Cardiac fibroblast (primary cell): Measurements from ENCODE around the gene CHST8.

Experiments used
- DNase-seq, 2 donors: peaks; one replicate each; pipeline versions ENCODE4 v3.0.0 to v3.0.0-alpha.2; 2010; ENCODE audit warnings: low read depth in 2 of 2
- H3K4me3 ChIP-seq, 2 donors: replicated peaks in 1 of 2; 1 replicate in 1 of 2; 2 replicates in 1 of 2; pipeline ENCODE4 v1.5.1; 2011; ENCODE audit warnings: low read depth in 2 of 2, low read length in 2 of 2, mild to moderate bottlenecking in 2 of 2, moderate library complexity in 1 of 2
- CTCF ChIP-seq: IDR thresholded peaks from one replicate; pipeline ENCODE4 v1.5.1; 2011; ENCODE audit warnings: low read depth, mild to moderate bottlenecking, low read length, inconsistent platforms

CHST8 gene

GRCh38 chr19:33622809-33623511, 1.2 kb downstream of the CHST8 start:
- TF ChIP-seq CTCF = no peak
- no peak overlapping the region for H3K4me3 ChIP-seq
- peak in 1 of 2 donors; percentile 7 for DNase-seq

DNA sequence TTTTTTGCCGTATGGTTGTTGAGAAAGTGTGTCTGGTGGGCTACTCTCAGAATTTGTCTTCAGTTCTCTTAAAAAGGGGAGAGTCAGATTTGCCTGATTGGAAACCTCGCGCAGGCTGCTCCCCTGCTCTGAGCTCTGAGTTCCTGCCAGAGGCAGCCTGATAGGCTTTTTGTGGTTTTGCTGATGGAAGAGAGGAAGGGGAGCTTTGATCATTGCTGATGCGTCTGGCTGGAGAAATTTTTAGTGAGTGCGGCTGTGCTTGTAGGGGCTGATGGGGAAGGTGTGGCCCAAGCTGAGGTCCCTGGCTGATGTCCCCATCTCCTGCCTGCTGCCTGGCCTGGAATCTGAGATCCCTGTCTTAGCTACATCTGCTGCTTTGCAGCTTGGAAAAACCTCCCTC, 2.8 kb downstream of the CHST8 start:
- TF ChIP-seq CTCF = no peak
- DNase-seq = no peak
- no peak overlapping the region for H3K4me3 ChIP-seq

DNA sequence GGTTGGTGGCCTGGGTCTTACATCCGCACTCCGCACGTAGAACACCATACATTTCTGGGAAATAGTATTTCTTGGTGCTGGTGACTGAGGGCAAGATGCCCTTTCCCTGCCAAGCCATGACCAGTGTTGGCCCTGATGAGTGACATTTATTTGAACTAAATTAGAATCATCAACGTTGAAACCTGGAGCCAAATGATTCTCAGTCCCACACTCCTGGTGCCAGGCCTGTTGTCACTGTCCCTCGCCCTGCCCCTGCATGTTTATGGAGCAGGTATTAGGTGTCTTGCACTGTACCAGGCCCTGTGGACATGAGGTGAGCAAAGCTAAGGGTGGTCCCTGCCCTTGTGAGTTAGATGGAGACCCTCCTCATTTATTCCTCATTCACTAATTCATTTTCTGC, 5.8 kb downstream of the CHST8 start:
- no peak for TF ChIP-seq CTCF
- no peak overlapping the region for H3K4me3 ChIP-seq
- DNase-seq = no peak

DNA sequence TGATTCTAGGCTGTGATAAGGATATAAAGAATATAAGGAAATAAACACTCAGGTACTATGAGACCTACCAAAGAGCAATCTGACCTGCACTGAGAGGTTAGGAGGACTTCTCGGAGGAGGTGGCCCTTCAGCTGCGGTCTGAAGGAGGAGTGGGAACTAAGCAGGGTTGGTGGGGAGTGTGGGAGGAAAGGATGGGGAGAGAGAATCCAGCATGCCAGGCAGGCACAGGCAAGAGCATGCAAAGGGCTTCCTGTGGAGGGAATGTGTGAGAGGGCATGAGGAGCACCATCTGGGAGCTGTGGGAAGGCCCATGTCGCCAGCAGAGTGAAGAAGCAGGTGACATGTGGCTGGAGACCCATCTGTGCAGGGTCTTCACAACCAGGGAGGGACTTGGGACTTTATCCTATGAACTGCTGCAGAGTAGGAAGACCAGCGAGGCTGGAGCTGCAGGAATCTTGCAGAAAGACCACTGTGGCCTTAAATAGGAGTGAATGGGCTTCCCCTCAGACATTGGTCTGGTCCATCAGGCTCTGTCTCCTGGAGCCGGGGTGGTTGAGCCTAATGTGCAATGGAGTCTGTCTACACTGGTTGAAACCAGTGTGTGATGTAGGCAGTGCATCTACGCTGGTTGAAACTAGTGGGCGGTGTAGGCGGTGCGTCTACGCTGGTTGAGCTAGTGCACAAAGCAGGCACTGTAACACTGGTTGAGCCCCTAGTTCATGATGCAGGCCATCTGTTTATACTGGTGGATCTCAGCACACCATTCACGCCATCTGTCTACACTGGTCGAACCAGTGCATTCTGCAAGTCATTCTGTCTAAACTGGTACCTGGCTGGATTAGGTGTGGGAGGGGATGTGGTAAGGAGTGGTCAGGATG, 6.4 kb downstream of the CHST8 start:
- TF ChIP-seq CTCF = no peak
- DNase-seq = no peak
- H3K4me3 ChIP-seq = no peak overlapping the region

DNA sequence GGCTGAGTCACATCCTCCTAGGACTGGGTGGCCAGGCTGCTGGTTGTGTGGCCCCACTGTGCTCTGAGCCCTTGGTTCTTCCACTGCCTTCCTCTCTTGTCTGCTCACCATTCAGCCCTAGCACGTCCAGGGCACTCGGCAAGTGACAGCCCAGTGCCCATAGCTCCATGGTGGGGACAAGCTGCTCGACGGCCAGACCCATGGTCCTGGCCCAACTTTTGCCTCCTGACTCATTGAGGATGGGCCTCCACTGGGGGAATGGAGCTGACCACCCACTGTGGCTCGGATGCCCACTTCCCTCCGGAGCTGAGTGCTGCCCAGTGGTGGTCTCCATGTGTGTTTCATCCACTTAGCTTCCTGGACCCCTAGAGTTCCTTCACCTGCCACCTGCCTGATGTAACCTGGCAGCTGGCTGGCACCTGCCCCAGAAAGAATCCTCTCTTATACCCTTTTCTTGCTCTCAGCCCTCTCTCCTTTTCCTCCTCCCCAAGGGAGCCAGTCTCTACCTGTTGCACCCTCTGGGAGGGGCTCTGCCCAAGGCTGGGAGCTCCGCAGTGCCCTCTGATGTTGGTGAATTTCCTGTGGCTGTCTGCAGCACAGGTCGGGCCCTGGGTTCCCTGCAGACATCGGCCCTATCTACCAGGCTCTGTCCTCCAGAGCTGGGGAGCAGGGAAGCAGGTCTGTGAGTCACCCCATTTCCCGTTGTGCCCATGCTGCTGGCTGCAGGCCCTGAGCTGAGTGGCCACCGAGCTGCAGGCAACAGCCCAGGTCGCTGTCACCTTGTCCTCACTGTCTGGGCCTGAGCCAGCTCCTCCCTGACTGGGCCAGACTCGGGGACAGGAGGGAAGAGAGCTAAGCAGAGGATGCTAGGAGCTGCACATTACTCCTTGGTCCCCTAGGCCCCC, 7.4 kb downstream of the CHST8 start:
- no peak for TF ChIP-seq CTCF
- no peak for DNase-seq
- no peak overlapping the region for H3K4me3 ChIP-seq

GRCh38 chr19:33629826-33630375, 8.1 kb downstream of the CHST8 start:
- no peak for DNase-seq
- no peak for TF ChIP-seq CTCF
- no peak overlapping the region for H3K4me3 ChIP-seq
